T-helper 9 cell (primary cell): ENCODE data around the gene METTL3.

Experiments used
- DNase-seq: peaks from one replicate; pipeline ENCODE4 v3.0.0-alpha.2; 2020

METTL3 gene

DNA sequence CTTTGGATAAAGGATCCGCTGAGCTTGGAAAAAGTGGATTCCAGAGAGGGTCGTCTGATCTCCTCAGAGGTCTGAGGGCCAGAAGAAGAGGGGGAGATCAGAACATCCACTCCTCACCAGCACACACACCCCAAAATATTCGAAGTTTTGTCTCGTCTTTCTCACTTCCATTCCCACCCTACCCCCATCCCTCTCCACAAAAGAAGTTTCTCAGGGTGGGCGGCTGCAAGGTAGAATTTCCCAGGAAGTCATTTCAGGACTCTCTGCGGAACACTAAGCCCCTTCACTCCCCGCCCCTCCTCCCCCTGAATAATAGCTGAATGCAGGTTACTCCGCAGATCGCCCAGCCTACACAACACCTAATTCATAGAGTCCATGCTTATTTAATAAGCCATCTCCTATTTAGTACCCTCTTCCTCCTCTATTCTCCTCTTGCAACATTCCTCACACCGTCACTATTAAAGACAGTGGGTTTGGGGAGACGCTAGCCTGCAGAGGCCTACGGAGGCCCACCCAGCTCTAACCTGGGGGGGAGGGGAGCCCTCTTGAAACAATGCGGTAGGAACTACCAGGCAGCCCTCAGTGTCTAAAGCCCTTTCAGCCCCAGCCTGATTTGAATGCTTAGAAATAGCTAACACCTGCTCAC is 15.7 kb upstream of the METTL3 start:
- DNase-seq = no peak

DNA sequence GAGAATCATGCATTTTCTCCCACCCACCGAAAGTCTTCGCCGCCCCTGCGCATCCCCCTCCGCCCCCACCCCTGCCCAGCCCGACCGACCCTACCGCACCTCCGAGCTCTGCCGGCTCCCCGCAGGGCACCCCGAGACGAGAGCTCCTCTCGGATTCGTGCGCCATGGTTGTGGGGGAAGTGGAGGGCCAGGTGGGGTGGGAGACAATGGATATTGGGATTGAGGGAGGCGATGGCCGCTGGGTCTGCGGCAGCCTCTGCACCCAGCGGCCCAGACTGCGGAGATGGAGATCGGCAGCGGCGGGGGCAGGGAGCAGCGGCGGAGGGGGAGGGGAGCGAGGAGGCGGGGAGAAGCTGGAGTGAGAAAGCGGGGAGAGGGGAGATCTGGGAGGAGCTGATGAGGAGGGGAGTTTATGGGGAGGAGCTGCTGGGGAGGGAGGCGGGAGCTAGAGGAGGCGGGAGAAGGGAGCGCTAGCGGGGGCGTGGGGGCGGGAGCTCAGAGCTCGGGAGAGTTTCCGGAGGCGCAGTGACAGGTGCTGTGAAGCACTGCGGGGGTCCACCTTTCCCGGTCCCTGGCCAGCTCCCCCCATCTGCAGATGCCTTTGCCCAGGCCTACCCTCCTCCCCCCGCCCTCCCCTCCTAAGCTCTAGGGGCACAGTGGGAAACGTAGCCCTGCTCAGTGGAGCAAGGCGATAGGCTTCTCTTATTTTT is 15.0 kb upstream of the METTL3 start, which contains the start of gene SALL2:
TSS of gene SALL2 (minus strand) at position 385 of the 710 bp plus-strand sequence. CDS start at position 166, 219 bp downstream.
- DNase-seq = peak; percentile 55

DNA sequence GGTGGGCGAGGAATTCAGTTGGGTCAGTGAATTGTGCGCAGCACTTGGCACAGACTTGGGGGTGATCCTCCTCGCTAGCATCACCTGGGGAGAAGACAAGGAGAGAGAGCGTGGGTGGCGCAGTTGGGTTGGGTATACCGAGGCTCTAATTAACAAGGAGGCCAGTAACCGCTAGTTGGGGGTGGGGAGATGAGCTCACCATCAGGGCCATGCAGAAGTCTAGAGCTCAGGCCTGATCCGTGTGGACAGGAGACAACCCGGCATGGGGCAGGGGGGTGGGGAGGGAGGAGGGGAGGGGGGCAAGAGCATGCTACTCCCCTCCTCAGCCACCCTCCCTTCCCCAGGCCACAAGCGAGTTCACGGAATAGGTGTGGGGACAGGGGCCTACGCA is 14.4 kb upstream of the METTL3 start:
- DNase-seq = no peak

DNA sequence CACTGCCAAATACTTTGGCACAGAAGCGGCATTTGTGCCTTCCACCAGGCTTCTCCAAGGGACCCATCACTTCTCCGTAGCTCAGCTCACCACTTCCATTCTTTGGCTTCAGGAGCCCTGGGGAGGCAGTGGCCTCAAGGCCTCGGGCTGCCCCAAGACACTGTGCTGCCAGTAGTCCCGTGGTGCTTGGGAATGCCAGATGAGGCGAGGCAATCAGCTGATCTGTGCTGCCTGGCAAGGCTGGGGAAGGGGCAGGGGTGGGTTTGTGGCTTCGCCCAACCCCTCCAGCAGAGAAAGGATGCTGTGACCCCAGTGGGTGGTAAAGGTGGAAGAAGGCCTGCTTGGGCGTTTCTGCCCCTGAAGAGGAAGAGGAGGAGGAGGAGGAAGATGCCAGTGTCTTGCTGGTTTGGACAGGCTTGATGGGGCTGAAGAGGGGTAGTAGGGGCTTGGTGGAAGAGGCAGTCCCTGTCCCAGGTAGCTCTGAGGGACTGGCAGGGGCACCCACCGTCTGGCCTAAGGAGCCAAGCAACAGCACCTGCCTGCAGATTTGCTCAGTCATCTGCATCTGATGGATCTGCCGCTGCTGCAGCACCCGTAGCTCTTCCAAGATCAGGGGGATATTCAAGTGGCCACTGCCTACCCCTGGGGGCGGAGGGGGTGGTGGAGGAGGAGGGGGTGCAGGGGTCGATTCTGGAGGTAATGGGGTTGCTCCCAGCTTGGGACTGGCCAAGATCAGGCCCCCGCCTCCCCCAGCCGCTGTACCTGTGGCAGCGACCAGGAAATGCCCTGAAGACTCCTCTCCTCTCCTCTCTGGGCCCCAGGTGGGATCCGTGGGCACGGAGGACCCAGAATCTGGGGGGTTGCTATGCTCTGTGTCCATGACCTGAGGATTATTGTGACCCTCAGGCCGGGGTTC is 13.7 kb upstream of the METTL3 start:
- DNase-seq = no peak

DNA sequence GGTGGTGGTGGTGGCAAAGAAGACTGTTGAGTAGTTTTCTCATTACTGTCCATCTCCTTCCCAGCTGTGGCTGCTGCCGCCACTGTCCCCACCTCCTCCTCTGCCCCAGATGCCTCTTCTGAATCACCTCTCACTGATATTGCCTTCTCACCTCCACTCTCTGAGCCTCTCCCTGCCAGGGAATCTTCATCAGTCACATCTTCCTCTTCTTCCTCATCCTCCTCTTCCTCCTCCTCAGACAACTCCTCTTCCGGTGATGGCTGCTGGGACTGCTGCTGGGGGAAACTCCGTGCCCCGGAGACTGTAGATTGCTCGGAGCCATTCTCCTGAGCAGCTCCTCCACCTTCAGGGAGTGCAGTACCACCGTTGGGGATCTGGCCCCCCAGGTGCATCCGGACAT is 12.1 kb upstream of the METTL3 start:
- no peak for DNase-seq

DNA sequence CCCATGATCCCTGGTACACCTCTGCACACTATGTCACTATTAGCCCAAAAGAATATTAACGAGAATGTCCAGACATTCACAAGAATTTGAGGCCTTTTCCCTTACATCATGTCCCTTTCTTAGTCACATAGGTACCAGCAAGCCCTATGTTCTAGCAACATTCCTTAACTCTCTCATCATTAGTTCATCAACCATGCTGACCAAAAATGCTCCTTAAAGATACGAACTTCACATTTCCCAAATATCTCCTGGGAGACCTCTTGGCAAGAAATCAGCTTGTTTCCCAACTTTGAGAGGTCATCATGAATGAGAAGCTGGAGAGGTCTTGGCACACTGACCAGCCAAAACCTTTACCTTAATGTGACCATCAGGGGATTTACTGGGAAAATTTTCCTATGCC is 10.4 kb upstream of the METTL3 start:
- DNase-seq = no peak

DNA sequence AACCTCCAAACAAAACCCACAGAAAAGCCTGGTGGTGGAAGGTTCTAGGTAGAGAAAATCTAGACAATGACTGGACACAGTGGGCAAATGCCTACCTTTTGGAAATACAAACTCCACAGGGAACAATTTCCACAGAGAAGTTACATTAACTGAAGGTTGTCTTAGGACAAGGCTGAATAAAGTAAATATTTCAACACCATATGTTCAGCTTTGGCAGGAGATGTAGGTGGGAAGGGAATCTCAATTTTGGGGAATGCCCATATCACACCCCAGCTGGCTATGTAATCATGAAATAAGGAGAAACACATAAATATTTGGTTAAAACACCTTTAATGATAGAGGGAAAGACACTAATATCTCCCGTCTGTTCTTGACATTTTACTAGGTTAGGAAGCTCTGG is 9.6 kb upstream of the METTL3 start:
- no peak for DNase-seq

DNA sequence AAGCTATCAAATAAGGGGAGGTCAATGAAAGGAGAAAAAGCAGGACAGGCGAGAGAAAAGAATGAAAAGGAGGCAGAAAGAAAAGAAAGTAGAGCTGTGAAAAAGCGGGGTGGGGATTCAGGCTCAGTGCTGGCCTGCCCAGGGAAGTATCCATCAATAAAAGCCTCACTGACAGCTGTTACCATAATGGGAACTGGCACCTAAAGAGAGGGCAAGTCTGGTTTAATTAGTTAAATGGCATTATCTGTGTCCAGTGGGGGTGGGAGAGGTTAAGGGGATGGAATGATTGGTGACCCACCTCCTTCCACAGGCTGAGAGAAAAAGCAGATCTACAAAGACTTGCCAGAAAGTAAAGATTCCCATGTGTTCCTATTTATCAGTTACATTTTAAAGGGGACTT is 7.6 kb upstream of the METTL3 start:
- no peak for DNase-seq

DNA sequence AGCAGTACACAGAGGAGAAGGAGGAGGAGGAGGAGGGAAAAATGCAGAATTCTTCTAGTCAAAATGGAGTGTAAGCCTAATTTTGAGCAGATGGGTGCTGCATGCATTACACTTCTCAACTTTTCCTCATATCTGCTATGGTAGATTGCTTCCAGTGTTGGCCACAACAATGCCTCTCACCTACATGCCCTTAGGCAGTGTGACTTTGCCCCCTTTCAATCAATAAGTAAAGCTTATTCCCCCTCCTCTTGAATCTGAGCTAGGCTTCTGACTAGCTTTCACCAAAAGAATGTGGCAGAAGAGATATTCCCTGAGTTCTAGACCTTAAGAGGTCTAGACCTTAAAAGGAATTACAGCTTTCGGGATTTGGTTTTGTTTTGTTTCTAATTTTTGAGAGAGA is 3.2 kb upstream of the METTL3 start:
- no peak for DNase-seq

DNA sequence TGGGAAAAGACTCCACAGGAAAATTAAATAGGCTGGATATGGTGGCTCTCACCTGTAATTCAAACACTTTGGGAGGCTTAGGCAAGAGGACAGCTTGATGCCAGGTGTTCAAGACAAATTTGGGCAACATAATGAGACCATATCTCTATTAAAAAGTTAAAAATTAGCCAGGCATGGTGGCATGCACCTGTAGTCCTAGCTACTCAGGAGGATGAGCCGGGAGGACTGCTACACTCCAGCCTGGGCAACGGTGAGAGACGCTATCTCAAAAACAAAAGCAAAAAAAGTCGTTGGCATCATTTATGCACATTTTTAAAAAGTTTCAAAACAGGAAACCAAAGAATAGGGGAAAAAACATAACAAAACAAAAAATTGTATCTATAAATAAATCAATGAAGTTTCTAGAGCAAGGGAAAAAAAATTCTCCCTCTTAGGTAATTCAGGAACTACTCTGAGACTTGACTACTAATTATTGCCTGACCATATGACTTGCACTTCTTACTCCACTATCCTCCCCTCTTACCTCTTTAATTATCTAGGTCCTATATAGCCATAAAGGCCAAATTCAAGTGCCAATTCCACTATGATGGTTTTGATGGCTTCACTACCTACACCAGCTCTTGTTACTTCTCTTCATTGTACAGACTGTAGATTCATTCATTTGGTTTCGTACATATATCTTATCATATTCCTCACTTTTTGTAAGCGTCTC is 1.6 kb downstream of the METTL3 start:
- no peak for DNase-seq

DNA sequence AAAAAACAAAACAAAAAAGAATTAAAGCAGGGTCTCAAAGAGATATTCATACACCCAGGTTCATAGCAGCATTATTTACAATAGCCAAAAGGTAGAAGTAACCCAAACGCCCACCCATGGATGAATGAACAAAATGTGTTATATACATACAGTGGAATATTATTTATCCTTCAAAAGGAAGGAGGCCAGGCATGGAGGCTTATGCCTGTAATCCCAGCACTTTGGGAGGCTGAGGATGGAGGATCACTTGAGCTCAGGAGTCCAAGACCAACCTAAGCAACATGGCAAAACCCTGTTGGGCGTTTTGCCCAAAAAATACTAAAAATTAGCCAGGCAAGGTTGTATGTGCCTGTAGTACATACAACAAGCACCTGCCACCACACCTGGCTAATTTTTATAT is 4.6 kb downstream of the METTL3 start:
- no peak for DNase-seq

DNA sequence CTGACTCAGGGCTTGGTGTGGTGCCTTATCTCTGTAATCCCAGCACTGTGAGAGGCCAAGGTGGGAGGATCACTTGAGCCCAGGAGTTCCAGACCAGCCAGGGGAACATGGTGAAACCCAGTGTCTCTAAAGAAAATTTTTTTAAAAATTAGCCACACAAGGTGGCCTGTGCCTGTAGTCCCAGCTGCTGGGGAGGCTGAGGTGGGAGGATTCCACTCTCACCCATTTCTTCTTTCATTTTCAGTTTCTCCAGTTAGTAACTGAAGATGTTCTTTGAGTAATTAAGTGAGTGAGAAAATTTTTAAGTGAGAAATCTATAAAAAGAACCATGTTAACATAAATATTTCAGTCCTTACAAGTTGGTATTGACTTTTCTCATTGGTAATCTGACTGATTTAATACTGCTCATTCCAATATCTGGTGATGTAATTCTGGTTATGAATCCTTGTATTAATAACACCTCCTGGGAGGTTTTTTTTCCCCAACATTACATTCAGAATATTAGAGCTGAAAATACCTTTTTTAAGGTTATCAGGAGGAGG is 6.1 kb downstream of the METTL3 start:
- no peak for DNase-seq

DNA sequence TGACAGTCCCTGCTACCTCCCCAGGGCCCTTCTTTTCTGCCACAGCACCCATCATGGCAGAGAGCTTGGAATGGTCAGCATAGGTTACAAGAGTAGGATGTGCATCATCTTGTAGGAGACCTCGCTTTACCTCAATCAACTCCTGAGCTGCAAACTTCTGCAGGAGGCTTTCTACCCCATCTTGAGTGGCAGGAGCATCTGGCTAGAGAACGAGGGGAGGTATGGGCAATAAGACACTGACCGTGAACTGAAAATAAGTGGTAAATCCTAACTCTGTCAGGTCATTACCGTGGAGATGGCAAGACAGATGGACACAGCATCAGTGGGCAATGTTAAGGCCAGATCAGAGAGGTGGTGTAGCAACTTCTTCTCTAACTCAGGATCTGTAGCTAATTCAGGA is 7.8 kb downstream of the METTL3 start:
- DNase-seq = no peak

DNA sequence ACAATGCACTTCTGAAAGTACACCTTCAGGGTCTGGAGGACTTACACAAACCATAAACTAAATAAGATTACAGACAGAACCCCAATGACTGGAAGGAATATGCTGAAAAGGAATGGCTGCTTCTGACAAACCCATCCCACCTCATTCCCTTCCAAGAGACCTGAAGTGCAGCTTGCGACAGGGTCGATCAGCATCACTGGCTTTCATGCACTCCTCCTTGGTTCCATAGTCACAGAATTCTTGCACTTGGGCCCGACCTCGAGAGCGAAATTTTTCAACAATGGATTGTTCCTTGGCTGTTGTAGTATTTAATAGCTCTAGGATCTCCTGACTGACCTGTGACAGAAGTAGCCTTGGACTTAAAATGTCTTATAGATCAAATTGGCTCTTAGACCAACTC is 9.6 kb downstream of the METTL3 start:
- DNase-seq = no peak

DNA sequence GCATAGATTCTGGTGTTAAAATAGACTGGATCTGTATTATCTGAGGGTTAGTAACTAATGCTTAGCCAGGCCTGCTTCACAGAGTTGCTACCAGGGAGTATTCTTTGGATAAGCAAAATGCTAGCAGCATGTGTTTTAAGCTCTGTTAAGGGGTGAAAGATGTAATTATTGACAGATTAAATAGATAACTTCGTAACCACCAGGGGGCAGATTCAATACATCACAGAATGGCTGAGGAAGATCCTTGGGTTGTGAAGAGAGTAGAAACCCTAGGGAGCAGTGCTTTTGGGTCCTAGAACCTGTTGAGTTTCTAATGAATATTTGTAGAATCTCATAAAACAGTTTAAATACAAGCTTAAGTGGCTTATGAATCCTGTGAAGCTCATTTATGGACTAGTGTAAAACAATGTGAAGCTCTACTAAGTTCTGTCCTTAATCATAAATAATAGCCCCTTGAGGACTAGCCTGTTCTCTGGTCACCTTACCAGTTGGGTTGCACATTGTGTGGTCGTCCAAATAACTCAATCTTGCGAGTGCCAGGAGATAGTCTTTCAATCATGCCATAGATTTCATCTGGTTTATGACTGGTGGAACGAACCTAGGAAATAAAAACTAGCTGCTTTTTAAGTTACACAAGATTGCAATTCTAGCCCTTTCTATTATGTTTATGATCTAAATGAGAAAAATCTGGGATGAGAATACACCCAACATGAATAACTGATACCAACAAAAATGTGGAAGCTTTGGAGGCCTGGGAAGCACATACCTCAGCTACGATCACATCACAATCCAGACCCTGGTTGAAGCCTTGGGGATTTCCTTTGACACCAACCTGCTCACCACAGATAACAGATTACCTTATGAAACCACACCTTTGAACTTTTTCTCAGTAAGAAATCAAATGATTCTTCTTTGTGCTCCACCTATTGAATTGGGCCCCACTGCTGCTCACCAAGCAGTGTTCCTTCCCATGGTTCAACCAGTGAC is 12.3 kb downstream of the METTL3 start:
- DNase-seq = no peak

DNA sequence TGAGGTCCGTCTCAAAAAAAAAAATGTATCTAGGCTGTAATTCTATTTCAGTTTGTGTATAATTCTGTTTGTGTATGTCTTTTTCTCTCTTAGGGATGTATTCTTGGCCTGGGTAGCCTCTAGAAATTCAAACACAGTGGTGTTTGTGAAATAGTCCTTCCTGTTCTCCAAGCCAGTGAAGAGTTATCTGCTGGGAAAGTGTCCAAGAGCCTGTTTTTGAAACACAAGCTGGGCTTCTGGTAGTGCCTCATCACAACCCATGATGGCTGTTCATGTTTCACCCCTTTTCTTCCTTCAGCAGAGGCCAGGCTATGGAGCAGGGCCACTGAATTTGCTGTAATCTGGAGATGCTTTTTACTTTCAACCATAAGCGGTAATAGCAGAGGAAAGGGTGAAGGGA is 14.7 kb downstream of the METTL3 start:
- DNase-seq = no peak

DNA sequence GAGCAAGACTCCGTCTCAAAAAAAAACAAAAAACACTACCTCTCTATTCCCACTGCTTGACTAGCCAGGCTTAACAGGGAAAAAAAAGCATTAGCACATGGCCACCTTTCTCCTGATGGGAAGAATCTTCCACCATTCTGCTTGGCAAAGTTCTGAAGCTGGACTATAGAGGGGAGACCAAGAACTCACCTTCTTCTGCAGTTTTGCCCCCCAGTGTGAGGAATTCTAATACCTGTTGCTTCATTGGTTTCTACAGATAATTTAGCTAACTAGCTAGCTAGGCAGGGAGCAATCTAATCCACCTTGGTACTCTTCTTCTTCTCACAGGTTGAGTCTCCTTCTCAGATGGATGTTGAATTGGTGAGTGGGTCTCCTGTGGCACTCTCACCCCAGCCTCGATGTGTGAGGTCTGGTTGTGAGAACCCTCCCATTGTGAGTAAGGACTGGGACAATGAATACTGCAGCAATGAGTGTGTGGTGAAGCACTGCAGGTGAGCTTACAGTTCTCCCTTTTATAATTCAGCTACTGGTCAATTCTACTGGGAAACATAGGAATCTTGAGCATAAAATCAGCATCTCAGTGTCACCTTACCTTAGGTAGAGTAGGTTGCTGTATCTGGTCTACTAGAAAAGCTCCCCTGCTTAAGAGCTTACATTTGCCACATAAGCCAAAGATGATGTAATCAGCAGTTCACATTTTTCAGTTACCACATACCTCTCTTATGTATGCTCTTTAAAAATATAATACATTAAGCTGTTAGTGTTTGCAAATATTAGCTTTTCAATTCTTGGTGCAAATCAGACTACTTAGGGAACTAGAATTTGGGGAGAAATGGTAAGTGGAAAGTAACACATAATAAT is 16.0 kb downstream of the METTL3 start:
- DNase-seq = no peak

DNA sequence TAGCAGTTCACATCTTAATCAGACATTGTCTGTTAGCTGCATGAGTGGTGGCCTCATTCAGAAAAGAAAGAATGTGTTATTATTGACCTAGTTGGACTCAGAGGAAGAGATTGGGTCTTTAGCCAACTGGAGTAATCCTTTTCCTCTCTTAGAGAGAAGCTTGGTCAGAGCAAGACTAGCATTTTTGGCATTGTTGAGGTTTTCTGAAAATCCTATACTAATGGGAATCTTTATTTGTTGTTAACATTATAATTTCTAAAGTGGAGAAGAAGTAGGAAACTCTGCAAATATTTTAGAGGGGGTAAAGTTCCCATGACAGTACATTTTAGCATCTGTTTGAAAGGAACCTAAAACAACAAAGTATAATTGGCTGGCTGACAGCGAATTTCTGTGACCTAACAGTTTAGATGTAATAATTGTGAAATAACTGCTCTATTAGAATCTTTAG is 24.5 kb downstream of the METTL3 start:
- DNase-seq = no peak

DNA sequence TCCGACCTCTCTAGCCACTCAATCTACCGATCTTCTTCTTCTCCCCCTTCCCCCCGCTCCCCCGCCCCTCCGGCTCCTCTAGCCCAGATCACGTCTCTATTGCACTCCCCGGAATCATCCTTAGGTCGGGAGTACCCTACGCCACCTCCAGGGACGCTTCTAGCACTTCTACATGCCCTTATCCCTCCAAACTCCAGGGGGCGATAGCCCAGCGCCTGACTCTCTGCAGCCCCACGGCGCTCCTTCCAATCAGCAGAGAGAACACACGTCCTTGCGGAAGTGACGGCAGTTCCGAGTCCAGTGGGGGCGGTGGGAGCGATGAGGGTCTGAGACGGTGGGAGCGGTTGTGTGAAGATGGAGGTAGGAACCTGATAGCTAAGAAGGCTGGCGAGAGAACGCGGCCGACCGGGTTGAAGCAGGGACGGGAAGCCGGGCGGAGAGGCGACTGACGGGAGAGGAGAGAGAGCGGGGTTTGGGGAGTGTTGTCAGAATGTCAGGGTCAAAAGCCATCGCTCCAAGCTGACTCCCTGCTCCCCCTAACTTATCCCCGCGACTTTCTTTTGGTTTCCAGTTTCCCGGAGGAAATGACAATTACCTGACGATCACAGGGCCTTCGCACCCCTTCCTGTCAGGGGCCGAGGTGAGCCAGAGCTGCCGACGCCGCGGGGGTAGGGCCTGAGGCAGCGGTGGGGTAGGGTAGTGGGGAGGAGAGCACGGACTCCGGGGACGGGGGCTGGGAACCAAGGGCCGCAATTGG is 34.0 kb downstream of the METTL3 start, which contains the start of the genes RAB2B and TOX4:
TSS of gene RAB2B (minus strand) at position 35 of the 757 bp plus-strand sequence. CDS start 87 bp downstream, outside the sequence.
TSS of gene TOX4 (plus strand) at position 271 of the 757 bp plus-strand sequence. CDS start at position 355, 84 bp downstream.
- peak; percentile 88 for DNase-seq
